ENCODE data around the gene SEPTIN7.

Gene SEPTIN7

GRCh38 chr7:35848725-35849124, 47.9 kb downstream of the SEPTIN7 start:
- Histone ChIP-seq H3K27me3 (ENCODE audit: control insufficient read depth in 1 of 2, insufficient read depth in 2 of 2, low read length in 2 of 2) (no peaks in the 10 kb centered on the region), H3K36me3 (ENCODE audit: insufficient read depth, low read length) (no peaks in the 10 kb centered on the region), H3K9me3 (ENCODE audit: low read length) (no peaks in the 10 kb centered on the region), H3K9ac (ENCODE audit: low read length) (no peak overlapping the region), H3K27ac (ENCODE audit: low read depth, low read length) (no peak overlapping the region), H3K4me3 (ENCODE audit: low read depth in 1 of 2, low read length in 2 of 2) (no peak overlapping the region), H3K4me1 (ENCODE audit: insufficient read depth, low read length) (peaks cover 6% of the 10 kb centered on the region)

GRCh38 chr7:35849158-35849831, 48.4 kb downstream of the SEPTIN7 start:
- no peaks in the 10 kb centered on the region for H3K9me3 ChIP-seq (ENCODE audit: low read length)

GRCh38 chr7:35849954-35850353, 49.1 kb downstream of the SEPTIN7 start:
- Histone ChIP-seq H3K4me1 (ENCODE audit: insufficient read depth, low read length) (peaks cover 10% of the 10 kb centered on the region), H3K9me3 (ENCODE audit: low read length) (no peaks in the 10 kb centered on the region), H3K27ac (ENCODE audit: low read depth, low read length) (no peak overlapping the region), H3K27me3 (ENCODE audit: control insufficient read depth in 1 of 2, insufficient read depth in 2 of 2, low read length in 2 of 2) (no peaks in the 10 kb centered on the region), H3K9ac (ENCODE audit: low read length) (no peak overlapping the region), H3K36me3 (ENCODE audit: insufficient read depth, low read length) (no peaks in the 10 kb centered on the region), H3K4me3 (ENCODE audit: low read depth in 1 of 2, low read length in 2 of 2) (no peak overlapping the region)

More at GRCh38 chr7:35849158-35849831, 48.4 kb downstream of the SEPTIN7 start:
- Histone ChIP-seq H3K36me3 (ENCODE audit: insufficient read depth, low read length) (no peaks in the 10 kb centered on the region), H3K9ac (ENCODE audit: low read length) (no peak overlapping the region), H3K4me1 (ENCODE audit: insufficient read depth, low read length) (peaks cover 9% of the 10 kb centered on the region), H3K27me3 (ENCODE audit: control insufficient read depth in 1 of 2, insufficient read depth in 2 of 2, low read length in 2 of 2) (no peaks in the 10 kb centered on the region), H3K4me3 (ENCODE audit: low read depth in 1 of 2, low read length in 2 of 2) (no peak overlapping the region), H3K27ac (ENCODE audit: low read depth, low read length) (no peak overlapping the region)

All from muscle layer of colon (tissue), 2 donors.